Ovary (tissue), 9 donors: ENCODE measurements around the gene LYRM4. TPM values are rescaled to one million over a fixed set of nuclear protein-coding genes. Genes with fewer than 3 reads are reported as not detected.

Source experiments
- DNase-seq, 5 donors: peaks; one replicate each; pipeline ENCODE4 v3.0.0-alpha.2; 2019 to 2020
- H3K27ac ChIP-seq, 2 donors: fragments of 200-600 bp; one replicate each; pipeline versions ENCODE4 v1.5.1 to v1.8.0; 2019 to 2022
- H3K27me3 ChIP-seq: fragments of 200-600 bp; one replicate; pipeline ENCODE4 v1.8.0; 2022
- H3K36me3 ChIP-seq: fragments of 200-600 bp; sonication (generic); one replicate; pipeline ENCODE4 v1.5.1; 2019
- H3K4me1 ChIP-seq: one replicate; pipeline ENCODE4 v1.8.1; 2013; ENCODE audit warnings: mild to moderate bottlenecking, moderate library complexity; ENCODE audit not compliant: insufficient read depth
- H3K4me3 ChIP-seq: fragments of 200-600 bp; sonication (generic); one replicate; pipeline ENCODE4 v1.5.1; 2017
- H3K9me3 ChIP-seq, 2 donors: fragments of 200-600 bp in 1 of 2; sonication (generic) in 1 of 2; one replicate each; pipeline versions ENCODE4 v1.5.1 to v1.8.1; 2013 to 2019; ENCODE audit warnings: mild to moderate bottlenecking in 1 of 2, moderate library complexity in 1 of 2
- CTCF ChIP-seq, 3 donors: fragments of 450-650 bp in 2 of 3; fragments of 200-600 bp in 1 of 3; IDR thresholded peaks; one replicate each; pipeline versions ENCODE4 v1.5.1 to v1.8.0; 2016 to 2022; ENCODE audit warnings: antibody characterized with exemption in 3 of 3, mild to moderate bottlenecking in 1 of 3
- EP300 ChIP-seq: sonication (generic); formaldehyde crosslinking; IDR thresholded peaks from one replicate; pipeline ENCODE4 v1.6.1; 2017; ENCODE audit warnings: antibody characterized with exemption
- POLR2A ChIP-seq: fragments of 450-650 bp; IDR thresholded peaks from one replicate; pipeline ENCODE4 v1.6.1; 2017; ENCODE audit warnings: antibody characterized with exemption, mild to moderate bottlenecking, moderate library complexity
- WGBS, 3 donors: extraction: QIAGEN DNeasy Blood & Tissue Kit in 1 of 3; methylation state at CpG; one replicate each; pipeline versions ENCODE4 v1.1.5 to v1.1.7; 2013 to 2017; 5-methylcytosine and 5-hydroxymethylcytosine counted together
- intact Hi-C, 4 donors: fragments of 100-400 bp; cut with DNase I; formaldehyde crosslinking; loops; one replicate each; pipeline versions ENCODE4 v1.11.0 to v1.15.1; 2022 to 2023
- polyA plus RNA-seq, 2 donors: library from polyadenylated mRNA; stranded (reverse); fragments of 200-250 nt in 1 of 2; fragments of 350-450 nt in 1 of 2; fragmentation: Illumina TruSeq in 1 of 2; extraction: RNeasy Lipid Tissue Mini Kit (QIAGEN cat#74804) in 1 of 2; gene quantifications; one replicate each; pipeline ENCODE4 v1.2.3, GENCODE V29; 2013 to 2014
- total RNA-seq, 7 donors: library from RNA; depleted of rRNA in 2 of 7; stranded (reverse); fragments of >200 nt in 2 of 7; fragmentation: NEBNext Ultra II Directional in 3 of 7; extraction: Animal tissue kit (Norgen Biotek cat#: 25700) in 3 of 7; gene quantifications; one replicate each; pipeline versions ENCODE4 v1.1.0 to v1.2.4, GENCODE V29; 2016 to 2023
- donor health status: DM: no; HTN: no; CAD: no; lungs with moderate emphysema.
- donor health status: DM: no; HTN: no; CAD: no.
- donor health status: Bipolar disorder and iron deficiency.
- donor health status: DM: yes; HTN: yes; CAD: no.
- donor health status: DM: no; HTN: no; CAD: no.
- donor health status: DM: yes; HTN: yes; CAD: no.

LYRM4 gene
- total and polyA plus RNA-seq, 9 donors = 28.0 to 38.2 (median 33.6) TPM

- Histone ChIP-seq H3K9me3 (no peaks in the 10 kb centered on the region), H3K27ac (no peak overlapping the region), H3K4me3 (no peak overlapping the region), H3K4me1 (no peaks in the 10 kb centered on the region), H3K27me3 (no peaks in the 10 kb centered on the region), H3K36me3 (no peaks in the 10 kb centered on the region)
- 83 to 88% (median 84%) methylated on average over 4 of the region's 4 CpGs for WGBS, 3 donors
- TF ChIP-seq POLR2A = no peak
- no peak for TF ChIP-seq EP300
- no peak for TF ChIP-seq CTCF (IDR thresholded peaks at IDR 0.05)
- no peak for DNase-seq
- intact Hi-C loops = no loop called here
These were observed 22.9 kb downstream of the LYRM4 start for GRCh38 chr6:5237805-5238204.

DNA sequence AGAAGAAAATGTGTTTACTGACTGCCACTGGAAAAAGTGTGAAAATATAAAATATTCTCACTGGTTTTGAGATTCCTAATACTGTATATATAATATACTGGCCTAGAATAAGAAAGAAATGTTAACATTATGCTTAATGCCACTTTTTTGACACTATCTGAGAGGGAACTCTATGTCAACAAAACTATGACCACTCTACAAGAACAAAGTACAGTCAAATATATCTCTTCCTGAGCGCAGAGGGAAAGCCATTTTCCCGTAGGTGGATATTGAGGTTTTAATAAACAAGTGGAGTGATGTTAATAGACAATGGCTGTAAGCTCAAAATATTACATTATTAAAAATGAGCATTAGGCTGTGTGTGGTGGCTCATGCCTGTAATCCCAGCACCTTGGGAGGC, 24.9 kb downstream of the LYRM4 start:
- Histone ChIP-seq H3K27ac (no peak overlapping the region), H3K9me3 (no peaks in the 10 kb centered on the region), H3K4me3 (no peak overlapping the region), H3K36me3 (no peaks in the 10 kb centered on the region), H3K27me3 (no peaks in the 10 kb centered on the region), H3K4me1 (no peaks in the 10 kb centered on the region)
- TF ChIP-seq POLR2A = no peak
- TF ChIP-seq CTCF (IDR thresholded peaks at IDR 0.05) = no peak
- TF ChIP-seq EP300 = no peak
- no peak for DNase-seq
- intact Hi-C loops = no loop called here
- WGBS, 3 donors = 95 to 98% (median 98%) methylated on average over 2 of the region's 2 CpGs

DNA sequence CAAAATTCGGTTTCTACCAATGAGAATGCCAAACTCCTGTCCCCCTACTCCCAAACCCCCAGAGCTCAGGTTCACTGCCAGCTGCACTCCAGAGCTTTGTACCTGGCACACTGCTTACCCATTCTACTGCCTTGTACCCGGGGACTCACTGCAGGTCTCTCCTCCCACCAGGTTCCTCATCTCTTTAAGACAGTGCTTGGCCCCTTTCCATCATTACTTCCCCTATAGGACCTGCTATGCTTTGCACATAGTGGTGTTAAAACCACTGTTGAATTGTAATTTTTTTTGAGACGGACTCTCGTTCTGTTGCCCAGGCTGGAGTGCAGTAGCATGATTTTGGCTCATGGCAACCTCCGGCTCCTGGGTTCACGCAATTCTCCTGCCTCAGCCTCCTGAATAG, 25.9 kb downstream of the LYRM4 start:
- H3K36me3 ChIP-seq = no peaks in the 10 kb centered on the region
- no peak overlapping the region for H3K27ac ChIP-seq
- H3K9me3 ChIP-seq = no peaks in the 10 kb centered on the region
- DNase-seq = no peak
- no peak overlapping the region for H3K4me3 ChIP-seq
- intact Hi-C loops = no loop called here
- TF ChIP-seq EP300 = no peak
- TF ChIP-seq POLR2A = no peak
- TF ChIP-seq CTCF (IDR thresholded peaks at IDR 0.05) = no peak
- no peaks in the 10 kb centered on the region for H3K4me1 ChIP-seq
- H3K27me3 ChIP-seq = no peaks in the 10 kb centered on the region
- 92 to 95% (median 94%) methylated on average over 6 of the region's 6 CpGs for WGBS, 3 donors

DNA sequence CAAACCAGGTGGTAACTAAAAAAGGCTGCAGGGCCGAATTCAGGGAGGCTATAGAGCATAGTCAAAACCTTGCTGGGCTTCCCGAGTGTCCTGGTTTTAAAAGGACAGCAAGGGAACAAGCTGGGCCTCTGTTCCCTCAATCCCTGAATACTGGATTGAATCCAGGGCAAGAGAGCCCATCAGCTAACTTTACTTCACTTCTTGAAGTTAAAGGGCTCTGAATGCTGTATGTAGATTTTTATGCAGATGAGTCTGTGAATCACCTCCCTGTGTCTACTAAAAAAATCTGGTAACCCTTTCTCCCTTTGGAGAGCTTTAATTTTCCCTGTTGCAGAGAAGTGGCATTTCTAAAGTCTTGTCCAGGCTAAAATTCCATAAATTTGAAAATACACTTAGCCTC, 29.5 kb downstream of the LYRM4 start:
- H3K27me3 ChIP-seq = no peaks in the 10 kb centered on the region
- intact Hi-C loops = no loop called here
- H3K9me3 ChIP-seq = no peaks in the 10 kb centered on the region
- DNase-seq = no peak
- no peak overlapping the region for H3K4me3 ChIP-seq
- WGBS, 3 donors = 67 to 88% (median 79%) methylated on average over 2 of the region's 2 CpGs
- H3K4me1 ChIP-seq = no peaks in the 10 kb centered on the region
- H3K27ac ChIP-seq = no peak overlapping the region
- TF ChIP-seq CTCF (IDR thresholded peaks at IDR 0.05) (no peak), EP300 (no peak), POLR2A (no peak)
- H3K36me3 ChIP-seq = no peaks in the 10 kb centered on the region

- Histone ChIP-seq H3K27ac (no peak overlapping the region), H3K36me3 (no peaks in the 10 kb centered on the region), H3K4me3 (no peak overlapping the region), H3K9me3 (no peaks in the 10 kb centered on the region), H3K4me1 (no peaks in the 10 kb centered on the region), H3K27me3 (no peaks in the 10 kb centered on the region)
- DNase-seq = no peak
- no peak for TF ChIP-seq CTCF (IDR thresholded peaks at IDR 0.05)
- no peak for TF ChIP-seq POLR2A
- TF ChIP-seq EP300 = no peak
- WGBS, 3 donors = 71 to 76% (median 74%) methylated on average over 4 of the region's 4 CpGs
- intact Hi-C loops = no loop called here
These were observed 30.7 kb downstream of the LYRM4 start for GRCh38 chr6:5230081-5230480.
